GM18870 (cell line): ENCODE data around the gene SLC7A7.
"Not testable (repeated sequence)": the region's sequence is repeated elsewhere in the genome, so short reads cannot be mapped to it uniquely, and the experiment has no call there.

Experiments
- ATAC-seq: cut with Tn5 transposase; IDR thresholded peaks from one replicate; pipeline ENCODE4 v1.9.1; 2021; ENCODE audit warnings: moderate library complexity; ENCODE audit not compliant: unreplicated experiment

The SLC7A7 gene

DNA sequence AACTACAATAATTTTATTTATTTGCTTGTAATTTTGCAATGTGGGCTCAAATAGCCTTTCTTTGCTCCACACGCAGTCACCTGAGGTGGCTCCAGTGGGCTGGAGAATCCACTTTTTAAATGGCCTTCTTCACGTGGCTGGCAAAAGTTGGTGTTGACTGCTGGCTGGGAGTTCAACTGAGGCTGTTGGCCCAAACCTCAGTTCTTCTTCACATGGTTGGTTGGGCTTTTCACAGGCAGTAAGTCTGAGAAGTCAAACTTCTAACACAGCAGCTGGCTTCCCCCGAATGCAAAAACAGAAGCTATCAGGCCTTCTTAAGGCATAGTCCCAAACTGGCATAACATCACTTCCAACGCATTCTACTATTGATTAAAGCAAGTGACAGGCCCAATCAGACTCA, 50.9 kb downstream of the SLC7A7 start:
- ATAC-seq, result no peak

DNA sequence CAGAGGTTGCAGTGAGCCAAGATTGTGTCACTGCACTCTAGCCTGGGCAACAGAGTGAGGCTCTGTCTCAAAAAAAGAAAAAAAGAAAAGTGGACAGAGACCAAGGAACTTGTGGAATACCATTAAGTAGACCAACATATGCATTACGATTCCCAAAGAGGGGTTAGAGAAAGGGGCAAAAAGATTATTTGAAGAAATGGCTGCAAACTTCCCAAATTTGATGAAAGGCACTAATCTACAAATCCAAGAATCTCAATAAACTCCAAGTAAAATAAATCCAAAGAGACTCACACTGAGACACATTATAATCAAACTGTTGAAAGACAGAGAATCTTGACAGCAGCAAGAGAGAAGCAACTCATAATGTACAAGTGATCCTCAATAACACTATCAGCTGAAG, 53.5 kb downstream of the SLC7A7 start:
- no peak for ATAC-seq

DNA sequence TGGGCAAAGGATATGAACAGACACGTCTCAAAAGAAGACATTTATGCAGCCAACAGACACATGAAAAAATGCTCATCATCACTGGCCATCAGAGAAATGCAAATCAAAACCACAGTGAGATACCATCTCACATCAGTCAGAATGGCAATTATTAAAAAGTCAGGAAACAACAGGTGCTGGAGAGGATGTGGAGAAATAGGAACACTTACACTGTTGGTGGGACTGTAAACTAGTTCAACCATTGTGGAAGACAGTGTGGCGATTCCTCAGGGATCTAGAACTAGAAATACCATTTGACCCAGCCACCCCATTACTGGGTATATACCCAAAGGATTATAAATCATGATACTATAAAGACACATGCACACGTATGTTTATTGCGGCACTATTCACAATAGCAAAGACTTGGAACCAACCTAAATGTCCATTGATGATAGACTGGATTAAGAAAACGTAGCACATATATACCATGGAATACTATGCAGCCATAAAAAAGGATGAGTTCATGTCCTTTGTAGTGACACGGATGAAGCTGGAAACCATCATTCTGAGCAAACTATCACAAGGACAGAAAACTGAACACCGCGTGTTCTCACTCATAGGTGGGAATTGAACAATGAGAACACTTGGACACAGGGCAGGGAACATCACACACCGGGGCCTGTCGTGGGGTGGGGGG, 57.1 kb downstream of the SLC7A7 start:
- ATAC-seq, result not testable (repeated sequence)

DNA sequence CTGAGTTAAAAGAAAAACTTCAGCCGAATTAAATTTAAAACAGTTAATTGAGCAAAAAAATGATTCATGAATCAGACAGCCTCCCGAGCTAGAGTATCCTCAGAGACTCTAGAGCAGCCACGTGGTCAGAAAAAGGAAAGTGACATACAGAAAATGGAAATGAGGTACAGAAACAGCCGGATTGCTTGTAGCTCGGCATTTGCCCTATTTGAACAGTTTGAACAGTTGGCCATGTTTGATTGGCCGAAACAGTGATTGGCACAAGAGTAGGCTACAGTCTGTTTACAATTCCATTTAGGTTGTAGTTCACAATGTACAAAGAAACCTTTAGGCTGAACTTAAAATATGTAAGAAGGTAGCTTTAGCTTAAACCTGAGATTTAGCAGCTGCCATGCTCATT, 61.6 kb downstream of the SLC7A7 start:
- ATAC-seq, result no peak

DNA sequence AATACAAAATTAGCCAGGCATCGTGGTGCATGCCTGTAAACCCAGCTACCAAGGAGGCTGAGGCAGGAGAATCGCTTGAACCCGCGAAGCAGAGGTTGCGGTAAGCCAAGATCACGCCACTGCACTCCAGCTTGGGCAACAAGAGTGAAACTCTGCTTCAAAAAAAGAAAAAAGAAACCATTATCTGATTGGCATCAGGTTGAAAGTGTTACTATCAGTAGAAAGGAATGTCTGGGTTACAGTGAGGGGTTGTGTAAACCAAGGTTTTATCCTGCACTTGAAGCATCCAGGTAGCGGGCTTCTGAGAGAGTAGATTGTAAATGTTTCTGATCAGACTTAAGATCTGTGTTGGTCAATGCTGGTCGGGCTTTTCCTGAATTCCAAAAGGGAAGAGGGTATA, 62.8 kb downstream of the SLC7A7 start:
- ATAC-seq, result no peak

DNA sequence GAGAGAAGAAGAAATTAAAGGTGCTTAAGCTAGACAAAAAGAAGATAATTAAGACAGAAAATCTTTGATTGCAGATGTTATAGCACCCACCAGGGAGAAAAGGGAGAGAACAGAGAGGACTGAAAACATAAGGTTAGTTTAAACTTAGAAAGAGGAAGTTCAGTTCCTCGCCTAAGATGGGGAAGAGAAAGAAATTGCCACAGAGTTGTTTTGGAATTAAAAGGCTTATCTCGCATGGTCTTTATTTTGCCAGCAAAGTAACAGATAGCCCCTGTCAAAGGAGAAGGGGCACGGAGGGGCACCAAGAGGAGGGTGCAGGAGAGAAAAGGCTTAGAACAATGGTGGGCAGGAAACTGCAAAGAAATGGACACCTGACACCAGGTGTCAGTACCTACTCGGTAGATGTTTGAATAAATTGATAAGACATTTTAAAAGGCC, 66.6 kb downstream of the SLC7A7 start:
- no peak for ATAC-seq

DNA sequence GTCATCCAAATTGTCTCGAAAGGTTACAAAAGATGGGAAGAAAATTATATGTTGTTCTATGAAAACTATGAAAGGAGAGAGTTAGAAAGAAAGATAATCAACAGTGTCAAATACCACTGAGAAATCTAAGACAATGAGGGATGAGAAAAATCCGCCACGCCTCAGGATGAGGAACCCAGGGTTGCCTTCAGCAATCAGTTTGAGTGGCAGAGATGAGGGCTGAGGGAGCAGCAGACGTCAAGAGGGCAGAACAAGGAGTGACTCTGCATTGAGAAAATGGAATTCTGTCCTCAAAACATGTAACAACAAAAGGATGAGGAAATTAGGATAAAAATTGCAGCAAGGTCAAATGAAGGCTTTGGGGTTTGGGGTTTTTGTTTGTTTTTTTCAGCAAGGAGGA, 67.0 kb downstream of the SLC7A7 start:
- ATAC-seq, result no peak

DNA sequence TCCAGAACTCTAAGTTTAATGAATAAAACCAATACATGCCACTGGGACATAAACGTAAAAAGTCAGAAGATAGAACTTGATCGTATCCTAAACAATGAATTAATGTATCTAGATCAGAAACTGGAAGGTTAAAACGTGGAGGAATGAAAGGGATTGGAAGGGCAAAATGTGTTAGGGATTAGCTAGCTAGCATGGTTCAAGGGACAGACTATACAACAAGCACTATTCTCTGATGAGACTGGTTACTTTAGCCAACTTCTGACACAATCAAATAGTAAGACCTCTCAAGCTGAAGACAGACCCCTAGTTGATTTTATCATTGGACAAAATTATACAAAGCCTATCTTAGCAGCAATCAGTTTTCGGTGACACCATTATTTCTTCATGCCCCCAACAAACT, 67.5 kb downstream of the SLC7A7 start:
- ATAC-seq, result no peak

DNA sequence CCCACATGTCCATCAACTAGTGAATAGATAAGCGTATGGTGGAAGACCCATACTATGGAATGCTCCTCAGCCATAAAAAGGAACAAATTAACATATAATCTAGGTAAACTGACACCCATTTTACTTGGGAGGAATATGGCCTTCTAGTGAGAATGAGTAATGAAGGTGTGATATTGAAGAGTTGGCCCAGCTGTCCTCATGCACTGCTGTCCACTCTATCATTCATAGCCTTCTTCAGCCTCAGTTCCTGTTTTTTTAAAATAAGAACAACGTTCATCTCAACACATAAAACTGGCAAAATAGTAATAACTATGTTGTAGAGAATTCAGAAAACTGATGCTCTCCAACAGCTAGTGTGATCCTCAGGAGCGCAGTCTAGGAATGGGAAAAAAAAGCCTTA, 75.2 kb downstream of the SLC7A7 start:
- no peak for ATAC-seq

DNA sequence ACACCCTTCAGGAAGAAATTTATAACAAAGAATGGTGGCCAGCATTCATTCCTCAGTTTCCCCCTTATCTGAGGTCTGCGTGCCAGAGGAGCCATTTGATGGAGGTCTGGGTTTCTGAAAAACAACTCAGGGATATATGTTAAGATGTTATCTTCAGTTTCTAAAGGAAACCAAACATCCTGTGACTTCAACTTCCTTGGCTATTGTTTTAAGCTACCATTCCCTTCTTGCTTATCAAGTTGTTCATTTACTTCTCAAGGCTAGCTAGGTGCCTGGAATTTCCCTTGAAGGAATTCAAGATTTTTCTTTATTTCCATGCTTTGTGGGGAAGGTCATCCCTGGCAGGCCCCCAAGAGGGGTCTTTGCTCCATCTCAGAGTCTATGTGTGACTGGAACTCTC, 75.8 kb downstream of the SLC7A7 start:
- no peak for ATAC-seq

DNA sequence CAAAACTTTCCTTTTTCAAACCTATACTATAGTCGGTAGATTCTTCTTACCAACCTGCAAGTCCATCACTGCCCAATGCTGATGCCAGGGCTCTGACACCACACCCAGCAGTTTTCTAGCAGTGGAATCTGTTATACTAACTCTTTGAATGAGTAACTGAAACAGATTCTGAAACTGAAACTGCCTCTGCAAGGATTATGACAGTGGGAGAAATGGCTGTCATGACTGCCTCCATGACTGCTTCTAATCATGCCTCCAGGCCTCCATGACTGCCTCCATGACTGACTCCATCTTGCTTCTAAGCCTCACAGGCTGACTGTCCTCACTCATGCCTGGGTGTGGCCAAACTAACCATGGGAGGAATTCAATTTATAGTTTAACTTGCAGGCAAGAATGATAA, 78.2 kb downstream of the SLC7A7 start:
- ATAC-seq, result peak; percentile 69

DNA sequence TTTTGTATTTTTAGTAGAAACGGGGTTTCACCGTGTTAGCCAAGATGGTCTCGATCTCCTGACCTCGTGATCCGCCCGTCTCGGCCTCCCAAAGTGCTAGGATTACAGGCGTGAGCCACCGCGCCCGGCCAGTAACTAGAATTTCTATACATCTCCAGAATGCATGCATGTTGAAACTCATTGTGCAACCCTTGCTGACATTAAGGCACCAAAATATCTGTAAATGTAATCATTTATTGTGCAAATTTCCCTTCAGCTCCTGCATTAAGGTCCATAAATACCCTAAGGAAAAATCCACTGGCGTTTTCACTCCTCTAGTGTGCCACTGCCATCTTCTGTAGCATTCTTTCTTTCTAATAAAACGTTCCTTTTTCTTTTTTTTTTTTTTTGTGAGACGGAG, 78.9 kb downstream of the SLC7A7 start:
- not testable (repeated sequence) for ATAC-seq

DNA sequence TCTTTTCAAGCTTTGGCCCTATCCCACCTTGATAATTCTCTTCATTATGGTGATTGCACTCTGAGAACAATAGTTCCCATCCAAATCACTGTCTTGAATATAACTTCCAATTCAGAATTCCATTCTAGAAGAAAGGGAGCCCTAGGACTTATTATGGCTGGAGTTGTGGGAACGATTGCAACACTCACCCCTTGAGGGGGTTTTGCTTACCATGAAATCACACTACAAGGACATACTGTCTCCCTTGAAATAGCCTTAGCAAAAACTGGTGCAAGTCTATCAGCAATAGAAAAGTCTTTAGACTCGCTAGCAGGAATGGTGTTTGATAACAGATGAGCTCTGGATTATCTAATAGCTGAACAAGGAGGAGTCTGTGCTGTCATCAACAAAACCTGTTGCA, 80.1 kb downstream of the SLC7A7 start:
- no peak for ATAC-seq

DNA sequence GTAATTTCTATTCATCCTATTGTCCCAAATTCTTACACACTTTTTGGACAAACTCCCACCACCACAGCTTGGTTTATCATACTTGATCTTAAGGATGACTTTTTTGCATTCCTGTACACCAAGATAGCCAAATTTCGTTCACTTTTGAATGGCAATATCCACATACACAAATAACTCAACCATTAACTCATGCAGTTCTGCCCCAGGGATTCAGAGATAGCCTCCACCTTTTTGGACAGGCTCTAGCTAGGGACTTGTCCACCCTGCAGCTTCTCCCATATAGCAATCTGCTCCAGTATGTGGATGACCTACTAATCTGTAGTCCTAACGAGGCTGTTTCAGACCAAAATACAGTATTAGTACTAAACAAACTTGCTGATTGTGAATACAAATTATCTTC, 81.4 kb downstream of the SLC7A7 start:
- no peak for ATAC-seq

DNA sequence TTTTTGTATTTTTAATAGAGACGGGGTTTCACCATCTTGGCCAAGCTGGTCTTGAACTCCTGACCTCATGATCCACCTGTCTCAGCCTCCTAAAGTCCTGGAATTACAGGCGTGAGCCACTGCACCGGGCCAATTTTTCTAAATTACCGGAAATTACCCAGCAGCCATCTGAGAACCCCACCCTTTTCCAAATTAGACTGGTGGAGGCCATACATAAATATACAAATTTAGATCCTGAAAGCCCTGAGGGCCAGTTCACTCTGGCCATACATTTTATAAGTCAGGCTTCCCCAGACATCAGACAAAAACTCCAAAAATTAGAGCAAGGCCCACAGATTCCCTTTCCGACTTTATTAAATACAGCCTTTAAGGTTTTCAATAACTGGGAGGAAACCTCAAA, 83.2 kb downstream of the SLC7A7 start:
- ATAC-seq, result not testable (repeated sequence)

DNA sequence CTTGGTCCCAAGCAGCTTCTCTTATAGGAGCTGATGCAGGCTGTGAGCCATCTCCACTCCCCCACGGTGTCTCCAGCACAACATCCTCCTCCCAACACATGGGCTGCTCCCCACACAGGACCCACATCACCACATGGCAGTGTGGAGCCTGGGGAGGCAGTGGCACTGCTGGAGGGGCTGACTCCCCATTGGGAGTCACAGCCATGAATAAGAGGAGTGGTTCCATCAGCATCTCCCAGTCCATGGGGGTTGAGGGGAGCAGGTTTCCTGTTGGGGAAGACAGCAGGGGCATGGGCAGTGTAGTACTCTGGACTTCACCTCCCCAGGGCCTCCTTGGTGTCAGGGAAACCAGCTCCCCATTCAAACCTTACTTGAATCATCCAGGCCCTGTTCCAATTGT, 89.2 kb downstream of the SLC7A7 start:
- no peak for ATAC-seq

DNA sequence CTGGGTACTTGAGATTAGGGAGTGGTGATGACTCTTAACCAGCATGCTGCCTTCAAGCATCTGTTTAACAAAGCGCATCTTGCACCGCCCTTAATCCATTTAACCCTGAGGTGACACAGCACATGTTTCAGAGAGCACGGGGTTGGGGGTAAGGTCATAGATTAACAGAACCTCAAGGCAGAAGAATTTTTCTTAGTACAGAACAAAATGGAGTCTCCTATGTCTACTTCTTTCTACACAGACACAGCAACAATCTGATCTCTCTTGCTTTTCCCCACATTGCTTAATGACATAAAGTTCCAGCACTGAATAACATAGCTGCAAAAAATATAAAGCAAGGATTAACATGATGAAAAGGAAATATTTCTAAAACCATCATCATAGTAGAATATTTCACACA, 89.9 kb downstream of the SLC7A7 start:
- ATAC-seq, result not testable (repeated sequence)

DNA sequence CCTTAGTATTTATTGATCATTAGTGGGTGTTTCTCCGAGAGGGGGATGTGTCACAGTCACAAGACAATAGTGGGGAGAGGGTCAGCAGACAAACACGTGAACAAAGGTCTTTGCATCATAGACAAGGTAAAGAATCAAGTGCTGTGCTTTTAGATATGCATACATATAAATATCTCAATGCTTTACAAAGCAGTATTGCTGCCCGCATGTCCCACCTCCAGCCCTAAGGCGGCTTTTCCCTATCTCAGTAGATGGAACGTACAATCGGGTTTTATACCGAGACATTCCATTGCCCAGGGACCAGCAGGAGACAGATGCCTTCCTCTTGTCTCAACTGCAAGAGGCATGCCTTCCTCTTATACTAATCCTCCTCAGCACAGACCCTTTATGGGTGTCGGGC, 90.4 kb downstream of the SLC7A7 start:
- not testable (repeated sequence) for ATAC-seq

DNA sequence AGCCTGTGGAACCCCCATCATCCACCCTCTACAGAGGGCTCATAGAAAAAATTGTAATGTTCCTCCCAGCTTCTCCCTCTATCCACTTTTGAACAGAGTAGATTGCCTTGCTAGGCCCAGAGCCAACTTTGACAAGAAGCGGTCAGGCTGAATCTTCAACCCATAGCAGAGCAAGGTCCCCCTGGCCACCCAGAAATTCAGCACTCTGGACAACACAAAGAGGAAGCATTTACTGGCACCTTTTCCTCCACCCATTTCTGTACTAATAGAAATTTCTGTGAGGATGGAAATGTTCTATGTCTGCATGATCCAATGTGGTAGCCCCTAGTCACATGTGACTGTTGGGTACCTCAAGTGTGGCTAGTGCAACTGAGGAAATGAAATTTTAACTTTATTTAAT, 91.4 kb downstream of the SLC7A7 start:
- ATAC-seq, result no peak
